DOHH2 (cell line): ENCODE measurements around the gene NDUFS1.

Experiments
- CTCF ChIP-seq: fragments of 200-600 bp; sonication (generic); IDR thresholded peaks from one replicate; pipeline ENCODE4 v1.5.1; 2014; ENCODE audit warnings: antibody characterized with exemption, mild to moderate bottlenecking, low read depth, low read length; ENCODE audit not compliant: poor library complexity, severe bottlenecking
- EZH2phosphoT487 ChIP-seq: fragments of 200-600 bp; sonication (generic); IDR thresholded peaks from 2 replicates; pipeline ENCODE4 v1.6.1; 2017; ENCODE audit warnings: borderline replicate concordance, mild to moderate bottlenecking, antibody characterized with exemption, low read length, moderate library complexity, mixed read lengths

DNA sequence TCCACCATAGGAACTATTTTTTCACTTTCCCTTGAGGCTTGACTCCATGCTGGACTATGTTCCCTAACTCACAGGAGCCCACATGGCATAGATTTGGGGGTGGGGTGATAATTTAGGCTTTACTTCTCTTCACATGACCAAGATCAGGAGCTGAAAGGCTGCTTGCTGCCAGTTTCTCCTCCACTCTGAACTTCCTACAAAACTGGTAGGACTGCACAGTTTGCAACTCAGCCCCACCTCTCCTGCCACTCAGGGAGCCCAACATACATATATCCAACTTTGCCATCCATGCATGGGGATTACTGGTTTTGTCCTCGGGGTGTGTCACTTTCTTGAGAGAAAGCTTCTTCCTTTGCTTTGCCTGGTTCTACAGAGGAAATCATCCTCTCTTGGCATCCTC lies 87.4 kb downstream of the NDUFS1 start:
- no peak for TF ChIP-seq CTCF
- TF ChIP-seq EZH2phosphoT487, result no peak
